ENCODE results near the gene TMX2.
"Not testable (repeated sequence)": the region's sequence is repeated elsewhere in the genome, so short reads cannot be mapped to it uniquely, and the experiment has no call there.

Gene TMX2, protein sequence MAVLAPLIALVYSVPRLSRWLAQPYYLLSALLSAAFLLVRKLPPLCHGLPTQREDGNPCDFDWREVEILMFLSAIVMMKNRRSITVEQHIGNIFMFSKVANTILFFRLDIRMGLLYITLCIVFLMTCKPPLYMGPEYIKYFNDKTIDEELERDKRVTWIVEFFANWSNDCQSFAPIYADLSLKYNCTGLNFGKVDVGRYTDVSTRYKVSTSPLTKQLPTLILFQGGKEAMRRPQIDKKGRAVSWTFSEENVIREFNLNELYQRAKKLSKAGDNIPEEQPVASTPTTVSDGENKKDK

GRCh38 chr11:57712256-57713150, at the start of gene TMX2:
TSS of gene TMX2 (plus strand) at chr11:57712593. CDS start at chr11:57712619, 26 bp downstream.
- DNase-seq (ENCODE audit: low read depth in 2 of 2) = peak; percentile 71 to 82

DNA sequence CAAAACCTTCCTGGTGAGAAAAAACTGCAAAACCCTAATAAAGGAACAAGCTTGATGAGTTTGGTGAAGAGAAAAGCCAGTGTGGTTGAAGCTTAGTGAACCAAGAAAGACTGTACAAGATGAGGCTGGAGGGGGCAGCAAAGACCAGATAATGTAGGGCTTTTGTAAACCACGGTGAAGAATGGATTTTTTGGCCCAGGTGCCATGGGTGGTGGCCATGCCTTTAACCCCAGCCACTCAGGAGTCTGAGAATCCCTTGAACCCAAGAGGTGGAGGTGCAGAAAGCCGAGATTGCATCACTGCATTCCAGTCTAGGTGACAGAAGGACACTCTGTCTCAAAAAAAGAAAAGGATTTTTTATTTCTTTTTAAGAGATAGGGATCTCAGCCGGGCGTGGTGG, 49.5 kb upstream of the TMX2 start:
- no peak for DNase-seq (ENCODE audit: low read depth in 2 of 2)

- DNase-seq (ENCODE audit: low read depth in 2 of 2) = no peak
Measured at GRCh38 chr11:57663975-57664374, 48.4 kb upstream of the TMX2 start.

- DNase-seq (ENCODE audit: low read depth in 2 of 2) = peak; percentile 82 to 87
Measured at GRCh38 chr11:57667117-57667735, 45.2 kb upstream of the TMX2 start.

GRCh38 chr11:57667736-57668433, 44.5 kb upstream of the TMX2 start, which contains the start of gene ZDHHC5:
TSS of gene ZDHHC5 (plus strand) at chr11:57668114. CDS start at chr11:57673091, 4,977 bp downstream.
- peak; percentile 99 for DNase-seq (ENCODE audit: low read depth in 2 of 2)

DNA sequence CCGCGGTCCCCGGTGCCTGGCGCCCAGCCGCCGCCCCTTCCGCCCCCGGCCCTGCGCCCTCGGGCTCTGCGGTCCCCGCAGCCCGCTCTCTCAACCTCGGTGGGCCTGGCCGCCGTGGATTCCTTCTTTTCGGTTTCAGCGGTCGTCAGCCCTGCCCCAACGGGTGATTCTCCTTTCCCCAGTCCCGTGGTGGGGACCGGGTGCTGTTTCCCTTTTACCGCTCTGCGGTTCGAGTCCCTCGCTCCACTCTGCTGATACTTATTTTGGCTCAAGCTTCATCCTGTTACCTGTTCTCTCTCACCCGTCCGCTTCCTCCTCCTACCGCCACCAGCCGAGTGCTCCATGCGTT, 44.0 kb upstream of the TMX2 start:
- peak in 1 of 2 donors; percentile 30 for DNase-seq (ENCODE audit: low read depth in 2 of 2)

- DNase-seq (ENCODE audit: low read depth in 2 of 2) = no peak
Measured at GRCh38 chr11:57674251-57674650, 38.1 kb upstream of the TMX2 start.

GRCh38 chr11:57675176-57675941, 37.0 kb upstream of the TMX2 start:
- DNase-seq (ENCODE audit: low read depth in 2 of 2) = no peak

GRCh38 chr11:57679396-57679795, 33.0 kb upstream of the TMX2 start:
- DNase-seq (ENCODE audit: low read depth in 2 of 2) = no peak

DNA sequence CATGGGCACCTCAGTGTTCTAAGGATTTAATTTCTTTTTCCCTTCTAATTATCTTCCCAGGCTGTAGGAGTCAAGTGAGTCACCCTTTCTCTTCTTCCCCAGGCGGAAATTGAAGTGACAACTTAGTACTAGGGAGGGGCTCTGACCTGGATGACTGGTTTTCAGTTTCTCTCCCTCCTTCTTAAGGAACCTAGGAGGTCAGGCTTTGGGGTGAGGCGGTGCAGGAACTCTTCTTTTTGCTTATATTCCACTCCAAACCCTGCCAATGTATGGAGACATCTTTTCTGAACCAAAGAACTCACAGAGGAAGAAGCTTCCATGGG, 31.9 kb upstream of the TMX2 start:
- no peak for DNase-seq (ENCODE audit: low read depth in 2 of 2)

- no peak for DNase-seq (ENCODE audit: low read depth in 2 of 2)
Measured at GRCh38 chr11:57681168-57681567, 31.2 kb upstream of the TMX2 start.

- not testable (repeated sequence) for DNase-seq (ENCODE audit: low read depth in 2 of 2)
Measured at GRCh38 chr11:57690474-57690873, 21.9 kb upstream of the TMX2 start.

- no peak for DNase-seq (ENCODE audit: low read depth in 2 of 2)
Measured at GRCh38 chr11:57698843-57699365, 13.5 kb upstream of the TMX2 start.

DNA sequence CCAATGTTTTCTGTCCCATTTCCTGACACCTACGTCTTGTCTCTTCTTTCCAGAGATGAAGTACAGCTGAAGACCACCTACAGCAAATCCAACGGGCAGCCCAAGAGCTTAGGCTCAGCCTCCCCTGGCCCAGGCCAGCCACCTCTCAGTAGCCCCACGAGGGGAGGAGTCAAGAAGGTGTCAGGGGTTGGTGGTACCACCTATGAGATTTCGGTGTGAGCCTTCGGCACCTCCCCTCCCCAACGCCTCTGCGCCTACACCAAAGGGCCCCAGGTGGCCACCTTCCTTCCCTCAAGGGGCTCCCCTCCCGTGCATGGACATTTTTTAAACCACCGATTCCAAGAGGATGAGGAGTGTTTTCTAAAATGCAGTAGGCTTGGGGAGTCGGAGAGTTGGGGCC, 12.6 kb upstream of the TMX2 start:
- DNase-seq (ENCODE audit: low read depth in 2 of 2) = no peak

DNA sequence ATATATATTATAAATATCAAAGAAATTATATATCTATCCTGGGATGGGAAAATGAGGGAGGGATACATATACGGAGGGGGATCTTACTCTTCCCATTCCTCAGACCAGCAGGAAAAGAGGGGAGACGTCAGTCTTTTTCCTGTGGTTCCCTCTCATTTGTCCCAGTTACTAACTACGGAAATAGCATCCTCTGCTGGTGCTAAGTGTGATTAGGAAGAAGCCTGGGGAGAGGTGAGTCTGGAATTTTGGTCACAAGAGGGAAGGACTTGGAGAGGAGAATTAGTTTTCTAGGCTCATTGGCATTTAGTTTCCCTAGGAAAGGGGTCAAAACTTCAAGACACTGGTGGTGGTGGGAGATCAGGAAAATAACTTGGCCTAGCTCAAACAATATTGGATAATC, 12.0 kb upstream of the TMX2 start:
- no peak for DNase-seq (ENCODE audit: low read depth in 2 of 2)

GRCh38 chr11:57703341-57703740, 9.1 kb upstream of the TMX2 start:
- DNase-seq (ENCODE audit: low read depth in 2 of 2) = no peak

GRCh38 chr11:57704932-57705331, 7.5 kb upstream of the TMX2 start:
- no peak for DNase-seq (ENCODE audit: low read depth in 2 of 2)

- DNase-seq (ENCODE audit: low read depth in 2 of 2) = not testable (repeated sequence)
Measured at GRCh38 chr11:57705432-57705831, 7.0 kb upstream of the TMX2 start.

- no peak for DNase-seq (ENCODE audit: low read depth in 2 of 2)
Measured at GRCh38 chr11:57709802-57710367, 2.5 kb upstream of the TMX2 start.

DNA sequence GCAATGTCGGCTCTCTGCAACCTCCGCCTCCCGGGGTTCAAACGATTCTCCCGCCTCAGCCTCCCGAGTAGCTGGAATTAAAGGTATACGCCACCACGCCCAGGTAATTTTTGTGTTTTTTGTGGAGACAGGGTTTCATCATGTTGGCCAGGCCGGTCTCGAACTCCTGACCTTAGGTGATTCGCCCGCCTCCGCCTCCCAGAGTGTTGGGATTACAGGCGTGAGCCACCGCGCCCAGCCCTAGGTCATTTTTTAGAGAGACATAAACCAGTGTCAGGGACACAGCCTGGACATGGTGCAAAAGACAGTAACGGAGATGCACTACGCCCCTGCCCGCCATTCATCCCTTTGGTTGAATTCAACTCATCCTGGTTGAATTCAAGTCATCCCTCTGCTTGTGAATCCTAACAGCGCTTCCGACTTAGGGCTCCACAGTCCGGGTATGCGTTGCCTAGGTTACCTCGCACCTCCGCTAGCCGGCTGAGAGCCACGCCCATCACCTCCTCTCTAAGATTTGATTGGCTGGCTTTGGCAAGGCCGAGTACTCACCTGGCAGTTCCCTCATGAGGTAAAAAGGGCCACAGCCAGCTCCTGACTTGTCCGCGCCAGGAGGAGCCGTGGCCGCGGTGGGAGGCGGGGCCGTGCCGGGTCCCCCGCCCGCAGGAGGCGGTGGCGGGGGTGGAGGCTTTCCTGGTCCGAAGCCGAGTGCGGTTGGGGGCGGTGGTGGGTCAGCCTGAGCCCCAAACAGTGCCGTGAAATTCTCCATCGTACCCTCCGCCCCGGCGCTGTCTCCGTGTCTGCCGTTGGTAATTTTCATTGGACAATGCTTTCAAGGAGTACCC, 758 bp upstream of the TMX2 start, which contains the start of gene MED19:
Gene MED19 (minus strand): TSS at position 802 of the 842 bp plus-strand sequence. CDS start 36 bp downstream, at position 766.
- peak; percentile 50 to 56 for DNase-seq (ENCODE audit: low read depth in 2 of 2)

Data from stimulated activated CD8-positive, alpha-beta memory T cell treated with anti-CD3 and anti-CD28 coated beads, Interleukin-2, amount 100 ng/mL, for 1 hour (primary cell).